HG03196 (cell line): ENCODE measurements around the gene MBD5.

ENCODE experiments used
- ATAC-seq: cut with Tn5 transposase; IDR thresholded peaks from one replicate; pipeline ENCODE4 v1.9.1; 2021; ENCODE audit not compliant: unreplicated experiment

MBD5 gene

DNA sequence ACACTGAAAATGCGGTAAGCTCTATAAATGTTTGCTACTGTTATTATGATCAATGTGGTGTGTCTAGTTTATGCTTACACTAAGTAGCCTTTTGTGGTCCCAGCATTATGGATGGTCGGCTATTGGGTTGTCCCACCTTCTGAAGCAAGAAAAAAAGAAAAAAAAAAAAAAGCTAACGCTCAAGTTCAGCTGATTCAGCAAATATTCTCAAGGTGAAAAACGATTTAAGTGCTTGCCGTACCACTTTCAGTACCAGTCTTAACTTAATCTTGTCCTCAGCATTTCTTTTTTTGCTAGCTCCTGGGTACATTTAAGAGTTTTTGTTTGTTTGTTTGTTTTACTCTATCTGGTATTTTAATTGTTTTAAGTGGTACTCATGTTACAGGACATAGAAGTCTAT lies 87.5 kb downstream of the MBD5 start:
- ATAC-seq, result no peak

DNA sequence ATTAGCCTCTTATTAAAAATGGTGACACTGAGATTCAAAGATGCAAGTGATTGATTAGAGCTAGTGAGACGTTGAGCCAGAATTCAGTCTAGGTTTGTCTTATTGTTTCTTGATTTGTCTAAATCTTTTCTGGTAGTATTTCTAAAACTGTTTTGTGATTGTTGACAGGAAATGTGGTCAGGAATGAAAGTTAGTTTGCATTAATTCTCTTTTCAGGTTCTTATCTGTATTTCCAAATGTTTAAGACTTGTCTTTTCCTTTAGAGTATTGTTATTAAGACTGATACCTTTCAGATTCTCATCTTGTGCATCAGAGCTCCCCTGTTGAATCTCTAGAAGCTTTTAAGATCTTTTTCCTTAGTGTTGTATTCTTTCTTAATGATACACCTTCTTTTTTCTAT lies 89.3 kb downstream of the MBD5 start:
- no peak for ATAC-seq

DNA sequence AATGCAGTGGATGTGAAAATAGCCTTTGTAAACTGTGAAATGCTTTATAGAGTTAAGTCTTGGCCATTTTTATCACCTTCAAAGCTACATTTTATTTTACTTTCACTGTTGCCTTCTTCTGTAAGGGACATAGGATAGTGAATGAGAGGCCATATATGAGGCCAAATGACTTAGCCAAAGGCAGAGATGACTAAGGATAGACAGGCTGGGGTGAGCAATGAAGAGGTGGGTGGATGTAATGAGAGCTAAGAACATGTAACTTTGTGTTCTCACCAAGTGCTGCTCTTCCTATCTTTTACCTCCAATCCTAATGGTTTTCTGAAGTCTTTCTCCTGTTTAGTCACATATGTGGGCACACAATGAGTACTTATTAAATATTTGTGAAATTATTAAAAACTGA lies 101.9 kb downstream of the MBD5 start:
- ATAC-seq, result no peak

DNA sequence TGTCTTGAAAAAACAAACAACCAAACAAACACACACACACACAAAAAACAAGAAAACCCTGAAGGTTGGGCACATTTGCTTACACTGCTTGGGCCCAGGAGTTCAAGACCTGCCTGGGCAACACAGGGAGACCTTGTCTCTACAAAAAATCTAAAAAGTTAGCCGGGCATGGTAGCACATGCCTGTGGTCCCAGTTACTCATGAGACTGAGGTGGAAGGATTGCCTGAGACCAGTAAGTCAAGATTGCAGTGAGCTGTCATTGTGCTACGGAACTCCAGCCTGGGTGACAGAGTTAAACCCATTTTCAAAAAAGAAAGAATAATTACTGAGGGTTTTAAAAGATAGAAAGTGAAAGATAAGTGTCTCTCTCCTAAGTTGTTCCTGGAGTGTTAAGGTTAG lies 103.4 kb downstream of the MBD5 start:
- ATAC-seq, result no peak

DNA sequence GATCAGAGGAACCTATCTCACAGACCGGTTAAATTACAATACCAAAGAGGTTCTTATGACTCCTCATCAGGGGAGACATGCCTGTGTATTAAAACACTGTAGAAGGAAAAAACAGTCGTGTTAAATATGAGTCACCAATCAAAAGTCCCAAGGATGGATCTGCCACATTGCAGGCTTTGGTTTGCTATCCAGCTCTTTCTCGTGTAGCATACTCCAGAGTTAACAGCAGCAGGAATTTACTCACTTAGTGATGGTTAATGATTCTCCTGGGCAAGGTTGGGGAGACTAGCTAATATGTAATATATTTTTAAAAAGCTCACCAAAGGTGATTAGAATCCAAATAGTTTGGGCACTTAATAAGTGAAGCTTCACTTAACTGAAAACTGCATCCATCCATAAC lies 109.7 kb downstream of the MBD5 start:
- ATAC-seq, result no peak

DNA sequence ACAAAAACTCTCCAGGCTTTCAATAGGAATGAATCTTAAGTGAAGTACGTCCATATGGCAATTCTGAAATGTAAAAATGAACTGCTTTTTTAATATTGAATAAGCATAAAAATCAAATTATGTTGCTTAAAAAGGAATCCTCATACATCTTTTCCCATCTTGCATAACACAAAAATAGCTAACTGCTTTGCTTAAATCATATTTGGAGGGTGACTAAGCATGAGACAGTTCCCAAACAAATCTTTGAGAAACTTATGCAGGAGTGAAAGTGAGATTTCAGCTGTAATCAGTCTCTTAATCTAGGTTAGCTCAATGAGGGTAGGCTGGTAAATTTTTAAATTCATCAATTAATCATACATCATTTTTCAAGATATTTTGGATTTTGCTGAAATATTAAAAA lies 111.5 kb downstream of the MBD5 start:
- no peak for ATAC-seq

DNA sequence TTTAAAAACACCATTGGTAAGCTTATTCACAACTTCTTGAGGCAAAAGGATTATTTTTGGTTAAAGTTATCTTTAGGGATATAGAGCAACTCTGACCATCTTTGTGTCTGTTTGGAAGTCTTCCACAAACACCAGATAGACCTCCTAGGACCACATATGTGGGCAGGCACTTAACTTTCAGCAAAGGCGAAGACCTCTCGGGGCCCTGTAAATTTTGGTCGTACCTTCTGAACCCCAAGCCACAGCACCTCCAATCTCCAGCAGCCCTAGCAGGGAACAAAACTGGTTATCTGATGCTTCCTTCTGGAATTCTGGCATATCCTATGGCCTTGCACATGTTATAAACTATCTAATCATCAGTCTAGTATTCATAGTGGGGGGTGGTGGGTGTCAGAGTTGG lies 114.8 kb downstream of the MBD5 start:
- no peak for ATAC-seq

DNA sequence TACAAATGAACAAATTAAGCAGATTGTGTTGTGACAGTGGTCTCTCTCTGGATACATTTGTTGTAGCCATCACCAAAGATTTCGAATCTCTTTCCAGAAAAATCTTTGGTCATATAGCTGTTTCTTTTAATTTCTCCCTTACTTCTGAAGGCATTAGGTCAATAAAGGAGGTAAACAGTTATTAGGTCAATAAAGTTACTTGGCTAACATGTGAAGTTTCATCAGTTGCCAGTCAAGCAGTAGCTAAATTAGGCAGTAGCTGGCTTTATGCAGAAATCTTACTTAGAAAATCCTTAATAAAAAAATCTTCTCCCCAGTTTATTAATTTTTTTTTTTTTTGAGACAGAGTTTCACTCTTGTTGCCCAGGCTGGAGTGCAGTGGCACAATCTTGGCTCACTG lies 115.5 kb downstream of the MBD5 start:
- ATAC-seq, result no peak

DNA sequence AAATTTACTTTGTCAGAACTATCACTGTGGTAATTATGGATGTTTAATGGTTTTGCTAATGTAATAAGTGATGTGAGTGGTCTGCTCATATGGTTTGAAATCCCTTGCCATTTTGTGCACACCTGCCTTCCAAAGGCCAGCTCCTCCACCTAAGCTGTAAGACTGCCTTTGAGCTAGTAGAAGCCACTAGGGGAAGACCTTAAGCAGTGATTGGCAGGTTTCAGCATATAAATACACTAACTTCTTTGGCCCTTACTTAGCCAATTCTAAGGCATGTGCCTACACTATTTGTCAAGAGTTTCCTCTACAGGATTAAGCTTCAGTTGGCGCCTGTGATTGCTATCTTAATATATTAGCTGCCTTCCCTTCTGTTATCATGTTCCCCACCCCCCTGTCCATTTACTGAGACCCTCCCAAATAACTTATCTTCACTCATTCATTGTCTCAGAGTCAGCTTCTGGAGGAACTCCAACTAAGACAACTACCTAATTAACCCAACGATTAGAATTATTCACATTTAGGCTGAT lies 141.1 kb downstream of the MBD5 start:
- no peak for ATAC-seq

DNA sequence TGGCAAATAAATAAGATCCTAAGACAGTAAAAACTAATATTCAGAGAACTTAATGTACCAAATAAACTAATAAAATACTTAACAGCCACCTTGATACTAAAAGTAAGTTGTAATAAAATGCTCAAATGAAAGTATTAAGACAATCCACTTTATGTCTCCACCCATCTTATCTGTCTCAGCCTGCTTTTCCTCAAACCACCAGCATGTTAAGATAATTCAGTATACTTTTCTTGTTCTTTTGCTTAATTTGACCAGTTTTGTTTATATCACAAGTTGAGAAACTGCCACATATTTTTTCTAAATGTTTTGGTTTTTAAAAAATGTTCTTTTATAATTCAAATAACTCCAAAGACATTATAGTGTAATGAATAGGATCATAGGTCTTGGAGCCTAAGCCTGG lies 142.0 kb downstream of the MBD5 start:
- no peak for ATAC-seq

DNA sequence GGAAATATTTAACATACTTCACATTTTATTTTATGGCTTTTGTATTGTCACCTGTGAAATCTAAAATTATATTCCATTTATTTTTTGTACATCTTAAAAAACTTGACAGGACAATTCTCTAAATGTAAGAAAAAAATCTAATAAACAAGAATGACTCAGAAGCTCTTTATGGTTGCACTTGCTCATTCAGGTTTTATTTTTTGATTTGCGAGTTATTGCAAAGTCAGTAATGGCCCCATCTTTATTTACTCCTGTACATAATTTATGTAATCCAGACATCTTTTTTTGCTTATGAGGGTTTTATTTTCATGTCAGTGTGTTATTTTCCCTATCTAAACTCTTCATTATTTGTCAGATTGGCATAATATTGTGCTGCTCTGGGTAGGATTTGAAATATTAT lies 145.1 kb downstream of the MBD5 start:
- ATAC-seq, result no peak

DNA sequence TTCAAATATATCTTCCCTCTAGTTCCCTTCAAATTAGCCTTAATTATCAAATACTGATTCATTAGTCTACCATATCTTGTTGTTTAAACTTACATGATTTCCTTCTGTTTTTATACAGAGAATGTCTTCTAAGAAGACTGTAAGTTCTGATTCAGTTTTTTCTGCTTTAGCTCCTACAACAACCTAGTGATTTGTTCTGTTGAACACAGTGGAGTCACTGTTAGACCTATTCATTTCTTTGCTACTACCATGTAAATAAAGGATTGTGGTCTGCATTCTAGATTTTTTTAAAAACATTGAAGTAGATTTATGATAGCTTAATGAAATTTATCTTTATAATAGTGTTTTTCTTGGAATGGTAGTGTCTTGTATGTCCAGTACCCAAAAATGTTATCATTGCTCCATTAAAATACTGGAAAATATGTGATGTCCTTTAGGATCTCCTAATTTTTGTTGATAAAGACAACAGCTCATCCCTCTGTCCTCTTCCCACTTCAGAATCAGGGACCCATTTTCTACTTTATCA lies 146.4 kb downstream of the MBD5 start:
- no peak for ATAC-seq

DNA sequence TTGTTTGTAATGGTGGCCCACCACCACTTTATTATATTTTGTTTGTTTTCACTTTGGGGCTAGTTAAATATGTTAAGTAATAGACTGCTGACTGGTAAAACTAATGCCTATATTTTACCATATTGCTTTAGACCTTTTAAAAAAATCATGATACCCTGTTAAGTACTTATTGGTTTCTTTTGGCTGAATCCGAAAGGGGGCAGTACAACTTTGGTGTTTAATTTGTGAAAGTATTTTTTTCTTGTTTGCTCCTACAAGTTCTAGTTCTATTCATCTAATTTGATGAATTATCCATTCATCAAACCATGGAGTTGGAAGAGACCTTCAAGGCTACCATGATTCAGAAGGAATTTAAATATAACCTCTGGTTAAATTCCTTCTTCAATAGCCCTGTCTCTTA lies 147.0 kb downstream of the MBD5 start:
- no peak for ATAC-seq

DNA sequence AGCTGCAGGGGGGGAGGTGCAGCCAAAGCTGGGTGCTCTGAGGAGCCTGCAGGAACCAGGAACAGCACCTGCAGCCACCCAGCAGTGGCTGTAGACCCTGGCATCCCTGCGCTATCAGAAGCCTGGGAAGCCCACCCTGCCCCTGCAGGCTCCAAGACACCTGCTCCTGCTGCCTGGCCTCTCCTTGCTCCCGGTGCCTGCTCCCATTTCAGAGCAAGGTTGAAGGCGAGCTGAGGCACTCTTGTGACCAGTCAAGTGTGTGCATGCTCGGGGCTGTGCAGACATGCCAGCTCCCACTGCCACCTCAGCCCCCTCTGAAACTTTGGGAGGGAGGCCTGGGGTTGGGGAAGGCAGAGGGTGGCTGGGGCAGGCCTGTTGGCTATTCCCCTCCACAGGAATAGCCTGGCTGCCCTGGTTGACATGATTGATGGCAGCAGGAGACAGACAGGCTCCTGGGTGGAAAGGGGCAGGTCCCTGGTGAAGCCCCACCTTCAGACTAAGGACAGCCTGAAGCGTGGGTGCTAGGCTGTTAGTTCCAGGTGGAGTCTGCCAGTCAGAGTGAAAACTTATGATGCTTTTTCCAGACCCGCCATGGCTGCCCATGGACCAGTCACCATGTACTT lies 151.4 kb downstream of the MBD5 start:
- no peak for ATAC-seq

DNA sequence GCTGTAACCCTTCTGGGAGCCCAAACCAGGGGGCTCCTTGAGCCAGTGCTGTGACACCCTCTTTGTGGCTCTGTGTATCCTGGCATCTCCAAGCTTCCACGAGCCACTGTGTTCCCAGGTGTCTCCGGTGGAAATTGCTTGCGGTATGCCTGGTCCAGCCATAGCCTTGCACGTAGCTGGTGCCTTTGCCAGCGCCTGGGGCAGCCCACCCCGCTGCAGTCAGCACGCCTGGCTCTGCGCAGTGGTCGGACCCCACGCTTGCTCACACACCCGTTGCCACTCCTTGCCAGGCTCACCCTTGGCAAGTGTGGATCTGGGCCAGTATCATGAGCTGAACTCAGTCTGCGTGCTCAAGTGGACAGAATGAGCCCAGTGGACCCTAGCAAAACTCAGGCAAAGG lies 152.3 kb downstream of the MBD5 start:
- ATAC-seq, result no peak

DNA sequence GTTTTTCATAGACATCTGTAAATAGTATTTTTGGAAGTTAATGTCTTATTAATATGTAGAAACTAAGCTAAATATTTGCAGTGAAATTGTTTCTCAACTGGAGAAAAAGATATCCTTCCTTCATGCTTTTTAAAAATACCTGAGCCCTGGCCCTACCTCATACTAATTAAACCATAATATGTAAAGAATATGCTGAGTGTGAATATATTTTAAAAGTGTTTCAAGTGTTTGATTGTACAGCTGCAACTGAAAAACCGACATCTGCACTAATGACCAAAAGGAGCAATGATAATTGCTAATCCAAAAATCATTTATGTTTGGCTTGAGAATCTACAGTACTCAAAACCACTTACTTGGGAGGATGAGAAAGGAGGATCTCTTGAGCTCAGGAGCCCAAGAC lies 156.7 kb downstream of the MBD5 start:
- ATAC-seq, result no peak

DNA sequence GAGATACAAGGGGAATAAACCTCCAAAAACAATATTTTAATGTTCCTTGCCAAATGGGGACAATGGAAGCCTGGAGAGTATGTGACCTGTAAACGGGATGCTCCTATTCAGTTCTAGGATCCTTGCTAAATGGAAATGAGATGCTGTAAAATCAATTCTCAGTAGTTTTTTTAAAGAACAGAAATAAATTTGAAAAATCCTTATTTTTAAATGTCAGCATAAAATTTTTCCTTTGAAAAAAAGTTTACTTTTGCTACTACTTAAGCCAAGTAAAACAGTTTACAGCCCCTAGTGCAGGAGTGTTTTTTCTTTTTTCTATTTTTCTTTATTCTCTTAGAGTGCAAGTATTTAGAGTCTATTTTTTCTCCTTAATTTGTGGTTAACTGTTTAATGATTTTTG lies 158.8 kb downstream of the MBD5 start:
- ATAC-seq, result no peak

DNA sequence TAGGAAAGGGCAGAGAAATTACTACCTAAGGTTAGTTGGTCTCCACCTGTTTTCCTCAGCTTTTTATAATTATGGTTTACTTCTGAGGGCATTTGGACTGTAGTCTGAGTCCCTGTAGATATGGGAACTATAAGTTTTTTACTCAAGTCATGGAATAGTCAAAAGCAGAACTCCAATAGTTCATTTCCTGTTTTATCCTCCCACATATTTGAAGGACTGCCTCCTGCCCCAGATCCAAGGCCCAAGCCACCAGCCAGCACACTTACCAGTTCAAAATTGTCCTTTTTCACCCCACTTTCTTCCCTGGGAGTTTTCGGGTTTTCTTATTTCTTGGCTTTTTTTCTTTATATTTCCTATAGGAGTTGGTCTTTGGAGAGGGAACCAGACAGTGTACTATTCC lies 164.1 kb downstream of the MBD5 start:
- no peak for ATAC-seq

DNA sequence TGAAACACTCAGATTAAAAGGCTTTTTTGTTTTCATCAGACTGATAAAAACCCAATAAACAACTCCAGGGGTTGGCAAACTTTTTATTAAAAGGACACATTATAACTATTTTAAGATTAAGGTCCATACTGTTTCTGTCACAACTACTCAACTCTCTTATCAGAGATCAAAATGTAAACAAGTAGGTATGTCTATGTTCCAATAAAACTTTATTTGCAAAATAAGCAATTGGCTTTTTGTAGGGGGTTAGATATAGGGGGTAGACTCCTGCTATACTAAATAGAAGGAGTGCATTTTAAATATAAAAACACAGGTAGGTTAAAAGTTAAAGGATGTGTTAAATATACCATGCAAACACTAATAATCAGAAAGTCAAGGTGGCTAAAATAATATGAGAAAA lies 174.0 kb downstream of the MBD5 start:
- no peak for ATAC-seq

DNA sequence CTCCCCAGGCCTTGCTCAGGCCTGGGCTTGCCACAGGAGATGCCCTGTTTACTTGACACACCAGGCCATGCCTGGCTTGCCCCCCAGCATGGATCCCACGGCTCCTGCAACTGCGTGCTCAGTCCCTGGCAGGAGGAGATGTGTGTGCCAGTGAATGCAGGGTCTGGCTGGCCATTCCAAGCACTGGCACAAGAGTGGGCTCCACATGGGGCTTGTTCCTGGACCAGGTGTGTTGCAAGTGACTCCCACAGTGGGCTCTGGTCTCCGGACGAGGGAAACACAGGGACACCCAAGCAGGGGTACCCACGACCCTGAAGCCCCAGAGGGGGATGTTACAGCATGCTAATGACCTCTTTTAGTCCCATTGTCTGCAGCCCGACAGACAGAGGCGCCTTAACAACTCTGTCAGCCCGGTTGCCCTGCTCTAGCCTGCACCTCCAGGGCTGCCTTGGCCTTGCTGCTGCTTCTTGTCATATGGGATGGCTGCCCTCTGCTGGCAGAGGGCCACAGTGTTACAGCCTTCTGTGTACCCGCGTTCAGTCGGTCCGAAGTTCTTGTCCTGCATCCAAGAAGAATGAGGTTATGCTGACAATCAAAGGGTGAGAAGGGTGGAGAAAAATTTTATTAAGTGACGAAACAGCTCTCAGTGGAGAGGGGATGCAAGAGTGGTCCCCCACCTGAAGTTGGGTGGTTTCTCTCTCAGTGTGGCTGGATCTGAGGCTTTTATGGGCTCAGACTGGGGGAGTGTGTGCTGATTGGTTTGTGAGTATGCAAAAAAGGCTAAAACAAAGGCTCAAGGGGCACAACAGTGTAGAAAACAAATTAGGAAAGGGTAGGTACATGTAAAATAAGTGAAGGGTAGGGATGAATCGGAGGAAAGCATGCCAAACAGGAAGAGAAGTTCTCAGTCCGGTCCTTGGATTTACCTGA lies 180.4 kb downstream of the MBD5 start:
- ATAC-seq, result no peak

DNA sequence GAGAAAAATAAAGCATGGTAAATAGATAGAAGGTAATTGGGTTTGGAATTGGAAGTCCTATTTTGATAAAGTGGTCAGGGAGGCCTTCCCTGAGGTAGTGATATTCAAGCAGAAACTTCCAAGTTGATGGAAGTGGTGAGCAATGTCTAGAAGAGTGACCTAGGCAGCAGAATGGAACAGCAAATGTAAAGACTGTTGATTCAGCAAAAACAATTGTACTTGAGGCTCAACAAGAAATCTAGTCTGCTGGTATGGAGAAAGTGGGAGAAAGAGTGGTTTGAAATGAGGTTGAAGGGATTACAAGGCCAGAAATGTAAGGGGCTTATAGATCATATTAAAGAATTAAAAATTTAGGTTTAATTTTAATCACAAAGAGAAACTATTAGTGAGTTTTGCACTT lies 181.3 kb downstream of the MBD5 start:
- no peak for ATAC-seq

DNA sequence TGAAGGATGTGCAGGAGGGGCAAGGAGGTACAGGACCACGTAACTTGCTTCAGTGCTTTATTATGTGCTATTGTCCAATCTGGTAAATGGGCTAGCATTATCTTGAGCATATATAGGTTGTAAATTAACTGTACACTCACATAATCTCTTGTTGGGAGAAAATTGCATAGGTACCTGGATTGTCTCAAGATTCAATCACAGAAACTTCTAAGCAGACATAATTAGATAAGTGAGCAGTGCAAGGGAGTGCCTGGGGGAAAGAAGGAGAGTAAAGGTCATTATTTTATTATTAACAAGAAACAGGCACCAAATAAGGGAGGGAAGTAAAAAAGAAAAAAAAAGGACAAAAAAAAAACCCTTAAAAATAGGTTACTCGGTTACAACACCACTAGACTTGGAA lies 186.2 kb downstream of the MBD5 start:
- ATAC-seq, result no peak
